ENCODE measurements around the gene SORBS2.

DNA sequence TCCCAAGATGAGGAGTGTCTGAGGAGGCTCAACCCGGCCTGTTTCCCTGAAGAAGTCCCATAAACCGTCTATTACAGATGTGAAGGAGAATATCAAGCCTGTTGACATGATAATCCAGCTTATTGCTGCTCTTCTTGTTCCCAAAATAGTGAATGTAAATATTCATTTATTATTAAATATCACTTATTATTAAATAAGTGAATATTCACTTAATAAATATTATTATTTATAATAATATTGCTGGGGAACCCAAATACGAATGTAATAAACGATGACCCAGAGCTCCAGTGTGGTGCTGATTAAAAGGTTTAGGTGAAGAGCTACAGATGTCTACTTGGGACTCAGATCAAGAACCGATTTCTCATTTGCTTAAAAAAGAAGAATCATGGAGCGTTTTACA lies 23.8 kb upstream of the SORBS2 start:
- TF ChIP-seq, protein P1, sequence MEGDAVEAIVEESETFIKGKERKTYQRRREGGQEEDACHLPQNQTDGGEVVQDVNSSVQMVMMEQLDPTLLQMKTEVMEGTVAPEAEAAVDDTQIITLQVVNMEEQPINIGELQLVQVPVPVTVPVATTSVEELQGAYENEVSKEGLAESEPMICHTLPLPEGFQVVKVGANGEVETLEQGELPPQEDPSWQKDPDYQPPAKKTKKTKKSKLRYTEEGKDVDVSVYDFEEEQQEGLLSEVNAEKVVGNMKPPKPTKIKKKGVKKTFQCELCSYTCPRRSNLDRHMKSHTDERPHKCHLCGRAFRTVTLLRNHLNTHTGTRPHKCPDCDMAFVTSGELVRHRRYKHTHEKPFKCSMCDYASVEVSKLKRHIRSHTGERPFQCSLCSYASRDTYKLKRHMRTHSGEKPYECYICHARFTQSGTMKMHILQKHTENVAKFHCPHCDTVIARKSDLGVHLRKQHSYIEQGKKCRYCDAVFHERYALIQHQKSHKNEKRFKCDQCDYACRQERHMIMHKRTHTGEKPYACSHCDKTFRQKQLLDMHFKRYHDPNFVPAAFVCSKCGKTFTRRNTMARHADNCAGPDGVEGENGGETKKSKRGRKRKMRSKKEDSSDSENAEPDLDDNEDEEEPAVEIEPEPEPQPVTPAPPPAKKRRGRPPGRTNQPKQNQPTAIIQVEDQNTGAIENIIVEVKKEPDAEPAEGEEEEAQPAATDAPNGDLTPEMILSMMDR (IDR thresholded peaks at IDR 0.05), result no peak
- TF ChIP-seq POLR2A (IDR thresholded peaks at IDR 0.05), result no peak

Data from gastroesophageal sphincter (tissue), 3 donors.